ENCODE data around the gene ACVR2A.

- TF ChIP-seq CTCF (conservative IDR thresholded peaks at IDR 0.05 in 1 of 2, IDR thresholded peaks at IDR 0.05 in 1 of 2; ENCODE audit: extremely low read depth in 1 of 2, insufficient read depth in 1 of 2, low read depth in 1 of 2, low read length in 2 of 2): no peak
- no peak for TF ChIP-seq EZH2 (IDR thresholded peaks at IDR 0.05; ENCODE audit: borderline replicate concordance, low read length)
These were observed 22.2 kb downstream of the ACVR2A start for GRCh38 chr2:147867050-147867449.

Data from mammary epithelial cell (primary cell).